CD4-positive, alpha-beta T cell treated with Interleukin-6 for 4 hours (primary cell): ENCODE results near the gene SSBP4.
A peak's percentile ranks its signal among the peaks of the same experiment; 100 is the strongest.
"Not testable (repeated sequence)": the region's sequence is repeated elsewhere in the genome, so short reads cannot be mapped to it uniquely, and the experiment has no call there.

Experiments
- DNase-seq: peaks from one replicate; pipeline ENCODE4 v3.0.0-alpha.2; 2020; ENCODE audit warnings: mixed read lengths

Gene SSBP4

DNA sequence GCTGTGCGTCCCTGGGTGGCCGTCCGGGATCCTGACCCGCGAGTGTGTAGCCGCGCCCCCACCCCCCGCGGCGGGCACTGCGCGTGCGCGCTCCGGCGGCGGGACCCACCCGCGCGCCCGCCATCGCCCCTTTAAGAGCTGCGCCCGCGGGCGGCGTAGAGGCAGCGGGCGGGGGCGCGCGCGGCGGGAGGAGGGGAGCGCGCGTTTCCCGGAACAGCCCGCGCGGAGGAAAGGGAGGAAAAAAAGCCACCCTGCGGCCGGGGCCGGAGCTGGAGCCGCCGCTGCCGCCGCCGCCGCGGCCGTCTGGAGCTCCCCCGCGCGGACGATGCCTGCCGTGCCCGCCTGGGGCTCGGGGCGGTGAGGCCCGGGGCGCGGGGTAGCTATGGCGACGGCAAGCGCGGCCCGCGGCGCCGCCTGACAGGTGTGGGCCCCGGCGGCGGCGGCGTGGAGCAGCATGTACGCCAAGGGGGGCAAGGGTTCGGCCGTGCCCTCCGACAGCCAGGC lies at the start of gene SSBP4:
SSBP4 (plus strand) TSS at position 204 of the 504 bp plus-strand sequence; CDS start at position 455, 251 bp downstream.
- DNase-seq = peak; percentile 75

DNA sequence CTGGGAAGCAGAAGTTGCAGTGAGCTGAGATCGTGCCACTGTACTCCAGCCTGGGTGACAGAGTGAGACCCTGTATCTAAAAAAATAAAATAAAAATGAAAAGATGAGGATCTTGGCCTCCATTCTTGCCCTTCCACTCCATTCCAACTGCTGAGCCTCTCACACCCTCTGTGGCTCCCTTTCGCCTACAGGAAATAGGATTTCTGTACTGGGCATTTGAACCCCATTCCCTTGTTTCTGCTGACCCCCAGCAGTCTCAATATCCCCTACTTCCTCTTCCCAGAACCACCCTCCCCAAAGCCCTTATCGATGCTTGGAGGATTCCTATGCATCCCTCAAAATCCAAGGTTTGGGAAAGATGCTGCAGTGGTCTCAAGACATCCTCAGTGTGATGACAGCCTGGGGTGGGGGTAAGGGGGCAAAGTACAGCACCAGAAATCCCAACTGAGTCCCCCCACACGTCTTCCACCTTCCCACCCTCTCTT lies 45.7 kb upstream of the SSBP4 start:
- DNase-seq = no peak

- DNase-seq = peak; percentile 42
These were observed 45.1 kb upstream of the SSBP4 start for GRCh38 chr19:18373892-18374629.

DNA sequence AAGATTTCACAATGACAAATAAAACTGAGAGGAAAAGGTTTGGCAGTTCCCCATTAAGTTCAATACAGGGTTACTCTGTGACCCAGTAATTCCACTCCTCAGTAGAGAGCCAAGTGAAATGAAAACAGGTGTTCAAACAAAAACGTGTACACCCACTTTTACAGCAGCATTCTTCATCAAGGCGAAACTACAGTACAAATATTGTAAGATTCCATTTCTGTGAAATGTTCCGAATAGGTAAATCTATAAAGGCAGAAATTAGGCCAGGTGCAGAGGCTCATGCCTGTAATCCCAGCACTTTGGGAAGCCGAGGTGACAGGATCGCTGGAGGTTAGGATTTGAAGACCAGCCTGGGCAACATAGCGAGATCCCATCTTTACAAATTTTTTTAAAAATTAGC lies 42.2 kb upstream of the SSBP4 start:
- no peak for DNase-seq

GRCh38 chr19:18379803-18380747 lies 39.1 kb upstream of the SSBP4 start:
- DNase-seq = no peak

DNA sequence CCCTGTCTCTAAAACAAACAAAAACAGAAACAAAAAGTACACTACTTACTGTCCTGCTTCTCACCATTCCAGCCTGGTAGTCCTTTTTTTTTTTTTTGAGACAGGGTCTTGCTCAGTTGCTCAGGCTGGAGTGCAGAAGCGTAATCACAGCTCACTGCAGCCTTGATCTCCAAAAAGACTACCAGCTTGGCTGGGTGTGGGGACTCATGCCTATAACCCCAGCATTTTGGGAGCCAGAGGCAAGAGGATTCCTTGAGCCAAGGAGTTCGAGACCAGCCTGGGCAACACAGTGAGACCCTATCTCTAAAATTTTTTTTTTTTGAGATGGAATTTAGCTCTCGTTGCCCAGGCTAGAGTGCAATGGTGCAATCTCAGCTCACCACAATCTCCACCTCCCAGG lies 38.4 kb upstream of the SSBP4 start:
- no peak for DNase-seq

GRCh38 chr19:18383622-18384021 lies 35.6 kb upstream of the SSBP4 start:
- DNase-seq = not testable (repeated sequence)

GRCh38 chr19:18384775-18385174 lies 34.4 kb upstream of the SSBP4 start:
- no peak for DNase-seq

DNA sequence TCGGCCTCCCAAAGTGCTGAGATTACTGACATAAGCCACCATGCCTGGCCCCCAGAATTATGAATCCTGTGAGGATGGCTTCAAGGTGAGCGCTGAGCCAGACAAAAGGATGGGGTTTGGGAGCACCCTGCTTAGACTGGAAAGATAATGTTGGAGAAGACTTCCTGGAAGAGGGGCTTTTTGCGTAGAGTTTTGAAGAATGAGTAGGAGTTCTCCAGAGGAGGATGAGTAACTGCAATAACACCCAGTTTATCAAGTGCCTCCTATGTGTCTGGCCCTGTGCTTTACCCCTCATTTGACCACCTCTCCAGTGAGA lies 33.9 kb upstream of the SSBP4 start:
- DNase-seq = no peak

DNA sequence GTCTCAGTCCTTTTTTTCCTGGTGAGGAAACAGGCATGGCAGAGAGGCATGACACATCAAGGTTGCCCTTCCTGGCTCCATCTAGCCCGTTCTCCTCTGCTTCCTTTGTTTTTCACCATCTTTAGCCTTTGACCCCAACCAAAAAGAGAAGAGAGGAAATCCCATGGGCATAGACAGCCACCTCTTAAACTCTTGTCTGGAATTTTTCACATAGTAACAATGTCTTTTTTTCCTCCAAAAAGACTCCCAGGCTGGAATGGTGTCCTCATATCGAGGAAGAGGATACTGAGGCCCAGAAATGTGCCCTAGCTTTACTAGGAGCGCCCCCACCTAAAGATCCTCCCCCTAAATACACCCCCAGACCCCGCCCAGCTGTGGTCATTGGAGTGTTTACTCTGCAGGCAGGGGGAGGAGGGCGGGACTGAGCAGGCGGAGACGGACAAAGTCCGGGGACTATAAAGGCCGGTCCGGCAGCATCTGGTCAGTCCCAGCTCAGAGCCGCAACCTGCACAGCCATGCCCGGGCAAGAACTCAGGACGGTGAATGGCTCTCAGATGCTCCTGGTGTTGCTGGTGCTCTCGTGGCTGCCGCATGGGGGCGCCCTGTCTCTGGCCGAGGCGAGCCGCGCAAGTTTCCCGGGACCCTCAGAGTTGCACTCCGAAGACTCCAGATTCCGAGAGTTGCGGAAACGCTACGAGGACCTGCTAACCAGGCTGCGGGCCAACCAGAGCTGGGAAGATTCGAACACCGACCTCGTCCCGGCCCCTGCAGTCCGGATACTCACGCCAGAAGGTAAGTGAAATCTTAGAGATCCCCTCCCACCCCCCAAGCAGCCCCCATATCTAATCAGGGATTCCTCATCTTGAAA lies 33.3 kb upstream of the SSBP4 start, which contains the start of gene GDF15:
GDF15 (plus strand) TSS at position 484 of the 868 bp plus-strand sequence; CDS start at position 516, 32 bp downstream.
- DNase-seq = peak; percentile 34

DNA sequence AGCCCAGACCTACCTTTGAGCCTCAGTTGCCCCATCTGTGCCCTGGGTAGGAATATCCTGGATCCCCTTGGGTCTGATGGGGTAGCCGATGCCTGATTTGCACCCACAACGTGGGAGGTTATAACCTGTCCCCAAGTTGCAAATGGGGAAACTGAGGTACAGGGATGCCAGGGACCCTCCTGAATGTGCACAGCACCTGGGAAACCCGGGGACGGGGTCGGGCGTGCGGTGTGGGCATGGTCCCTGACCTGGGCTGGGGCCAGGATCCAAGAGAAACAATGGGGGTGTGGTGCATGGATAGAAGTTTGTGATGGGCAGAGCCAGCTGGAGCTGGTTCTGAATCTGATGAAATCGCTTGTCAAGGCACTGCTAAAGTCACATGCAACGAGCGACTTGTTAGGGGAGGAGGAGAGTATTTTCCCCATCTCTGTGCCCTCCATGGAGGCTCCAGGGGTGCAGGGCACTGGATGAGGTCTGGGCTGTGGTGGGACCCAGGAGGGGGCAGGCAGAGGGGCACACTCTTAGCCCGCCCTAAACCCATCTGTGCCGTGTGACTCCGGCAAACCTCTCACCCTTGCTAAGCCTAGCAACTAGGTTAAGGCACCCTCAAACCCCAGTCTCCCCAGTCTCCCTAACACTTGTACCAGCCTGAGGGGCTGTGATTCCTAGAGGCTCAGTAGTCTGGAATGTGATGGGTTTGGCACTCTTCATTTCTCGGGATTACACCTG lies 32.5 kb upstream of the SSBP4 start:
- DNase-seq = no peak

DNA sequence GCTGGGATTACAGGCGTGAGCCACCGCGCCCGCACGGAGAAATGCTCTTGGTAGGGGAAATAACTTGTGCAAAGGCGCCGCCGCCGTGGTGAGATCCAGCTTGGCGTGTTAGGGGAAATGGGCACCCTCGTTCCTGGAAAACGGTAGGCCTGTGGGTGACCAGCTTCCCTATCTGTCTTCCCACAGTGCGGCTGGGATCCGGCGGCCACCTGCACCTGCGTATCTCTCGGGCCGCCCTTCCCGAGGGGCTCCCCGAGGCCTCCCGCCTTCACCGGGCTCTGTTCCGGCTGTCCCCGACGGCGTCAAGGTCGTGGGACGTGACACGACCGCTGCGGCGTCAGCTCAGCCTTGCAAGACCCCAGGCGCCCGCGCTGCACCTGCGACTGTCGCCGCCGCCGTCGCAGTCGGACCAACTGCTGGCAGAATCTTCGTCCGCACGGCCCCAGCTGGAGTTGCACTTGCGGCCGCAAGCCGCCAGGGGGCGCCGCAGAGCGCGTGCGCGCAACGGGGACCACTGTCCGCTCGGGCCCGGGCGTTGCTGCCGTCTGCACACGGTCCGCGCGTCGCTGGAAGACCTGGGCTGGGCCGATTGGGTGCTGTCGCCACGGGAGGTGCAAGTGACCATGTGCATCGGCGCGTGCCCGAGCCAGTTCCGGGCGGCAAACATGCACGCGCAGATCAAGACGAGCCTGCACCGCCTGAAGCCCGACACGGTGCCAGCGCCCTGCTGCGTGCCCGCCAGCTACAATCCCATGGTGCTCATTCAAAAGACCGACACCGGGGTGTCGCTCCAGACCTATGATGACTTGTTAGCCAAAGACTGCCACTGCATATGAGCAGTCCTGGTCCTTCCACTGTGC lies 30.9 kb upstream of the SSBP4 start:
- DNase-seq = peak; percentile 80

DNA sequence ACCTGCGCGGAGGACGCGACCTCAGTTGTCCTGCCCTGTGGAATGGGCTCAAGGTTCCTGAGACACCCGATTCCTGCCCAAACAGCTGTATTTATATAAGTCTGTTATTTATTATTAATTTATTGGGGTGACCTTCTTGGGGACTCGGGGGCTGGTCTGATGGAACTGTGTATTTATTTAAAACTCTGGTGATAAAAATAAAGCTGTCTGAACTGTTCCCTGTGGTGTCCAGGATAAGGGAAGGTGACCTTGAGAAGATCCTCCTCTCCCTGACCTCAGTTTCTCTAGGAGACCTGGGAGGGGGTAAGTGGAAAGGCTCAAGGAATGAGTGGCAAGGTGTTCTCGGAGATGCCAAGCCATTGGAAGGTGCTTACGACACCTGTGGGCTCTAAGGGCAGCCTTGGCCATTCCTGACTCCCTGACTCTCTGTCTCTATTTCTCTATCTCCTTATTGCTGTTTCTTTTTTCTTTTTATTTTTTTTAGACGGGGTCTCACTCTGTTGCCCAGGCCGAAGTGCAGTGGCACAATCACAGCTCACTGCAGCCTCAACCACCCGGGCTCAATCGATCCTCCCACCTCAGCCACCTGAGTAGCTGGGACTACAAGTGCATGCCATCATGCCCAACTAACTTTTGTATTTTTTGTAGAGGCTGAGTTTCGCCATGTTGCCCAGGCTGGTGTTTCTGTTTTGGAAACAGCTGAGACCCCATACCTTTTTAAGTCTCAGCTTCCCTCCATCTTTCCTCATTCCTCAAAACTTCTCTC lies 30.1 kb upstream of the SSBP4 start:
- no peak for DNase-seq

- no peak for DNase-seq
These were observed 29.5 kb upstream of the SSBP4 start for GRCh38 chr19:18389726-18390064.

DNA sequence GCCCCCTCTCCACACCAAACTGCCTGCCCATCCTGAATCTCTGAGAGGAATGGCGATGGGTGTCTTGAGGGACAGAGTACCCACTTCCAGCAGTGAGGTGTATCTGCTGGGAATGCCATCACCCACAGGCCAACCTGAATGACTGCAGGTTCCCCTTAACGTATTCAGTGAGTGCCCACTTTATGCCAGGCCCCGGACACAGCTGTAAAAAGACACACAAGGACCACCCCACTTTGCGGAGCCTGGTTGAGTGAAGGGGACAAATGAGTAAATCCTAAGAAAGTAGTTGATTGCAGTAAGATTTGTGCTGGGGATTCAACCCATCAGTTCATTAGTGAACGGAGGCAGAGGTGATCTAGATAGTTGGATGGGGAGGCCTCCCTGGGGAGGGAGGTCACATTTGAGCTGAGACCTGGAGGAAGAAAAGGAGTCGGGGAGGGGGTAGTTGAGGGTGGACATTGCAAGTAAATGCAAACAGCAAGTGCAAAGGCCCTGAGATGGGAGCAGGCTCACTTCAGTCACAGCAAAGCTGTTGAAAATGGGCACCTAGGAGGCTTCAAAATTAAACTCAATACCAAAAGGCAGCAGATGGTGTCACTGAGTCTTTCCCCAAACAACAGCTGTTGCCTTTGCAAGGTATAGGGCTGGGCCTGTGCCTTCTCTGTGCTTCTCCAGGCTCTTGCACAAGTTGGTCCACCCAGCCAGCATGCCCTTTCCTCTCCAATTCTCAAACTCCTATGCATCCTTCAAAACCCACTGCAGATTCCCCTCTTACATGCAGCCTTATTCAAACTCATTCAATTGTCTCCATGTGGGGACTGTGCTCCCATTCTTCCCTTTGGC lies 28.9 kb upstream of the SSBP4 start:
- DNase-seq = no peak

DNA sequence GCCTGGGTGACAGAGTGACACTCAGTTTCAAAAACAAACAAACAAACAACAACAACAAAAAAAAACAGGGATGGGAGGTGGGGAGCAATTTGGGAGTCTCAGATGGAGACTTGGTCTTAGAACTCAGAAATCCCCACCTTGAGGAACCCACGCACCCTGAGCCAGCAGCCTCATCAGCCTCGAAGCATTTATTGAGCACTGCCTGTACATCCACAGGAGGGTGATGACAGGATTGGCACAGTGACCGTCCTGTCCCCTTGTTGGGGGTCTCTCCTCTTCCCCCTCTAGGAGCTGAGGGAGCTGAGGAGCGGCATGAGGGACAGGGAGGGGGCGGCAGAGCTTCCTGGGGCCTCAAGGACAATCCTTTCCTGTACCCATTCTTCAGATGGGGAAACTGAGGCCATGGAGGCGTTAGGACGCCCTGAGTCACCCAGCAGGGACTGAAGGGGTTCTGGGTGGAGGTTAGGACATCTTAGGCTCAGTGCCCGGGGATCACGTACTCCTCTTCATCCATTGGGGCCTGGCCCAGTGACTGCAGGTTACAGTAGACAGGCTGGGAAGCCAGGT lies 27.6 kb upstream of the SSBP4 start:
- DNase-seq = no peak

DNA sequence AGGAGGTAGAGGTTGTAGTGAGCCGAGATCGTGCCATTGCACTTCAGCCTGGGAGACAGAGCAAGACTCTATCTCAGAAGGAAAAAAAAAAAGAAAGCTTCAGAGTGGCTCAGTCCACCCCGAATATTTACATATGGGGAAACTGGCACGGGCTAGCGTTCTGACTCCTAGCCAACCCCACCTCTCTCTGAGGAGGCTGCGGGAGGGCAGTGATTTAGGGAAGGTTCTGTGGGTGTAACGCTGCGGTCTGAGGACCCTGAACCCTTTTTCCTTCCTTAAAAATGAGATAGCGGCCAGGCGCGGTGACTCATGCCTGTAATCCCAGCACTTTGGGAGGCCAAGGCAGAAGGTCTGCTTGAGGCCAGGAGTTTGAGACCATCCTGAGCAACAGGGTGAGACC lies 26.8 kb upstream of the SSBP4 start:
- DNase-seq = no peak

GRCh38 chr19:18392926-18393325 lies 26.3 kb upstream of the SSBP4 start:
- no peak for DNase-seq

DNA sequence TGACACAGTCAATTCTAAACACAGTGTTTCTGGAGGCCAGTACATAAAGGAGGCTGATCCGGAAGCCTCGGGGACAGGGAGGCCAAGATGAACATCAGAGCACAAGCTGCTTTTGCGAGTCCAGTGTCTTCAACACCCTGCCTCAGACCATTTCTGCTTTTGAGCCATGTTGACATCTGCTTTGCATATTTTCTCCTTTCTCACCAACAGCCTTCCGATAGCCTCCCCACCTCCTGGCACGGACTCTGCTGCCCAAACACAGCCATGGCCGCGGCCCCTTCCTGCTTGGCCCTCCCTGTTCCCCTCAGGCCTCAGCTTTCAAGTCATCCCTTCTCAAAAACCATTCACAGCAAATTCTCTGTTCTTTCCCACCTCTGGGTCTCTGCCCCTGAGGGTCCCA lies 25.4 kb upstream of the SSBP4 start:
- no peak for DNase-seq
